ENCODE data around the gene PATZ1. TPM values are rescaled to one million over a fixed set of nuclear protein-coding genes. Genes with fewer than 3 reads are reported as not detected.

Gene PATZ1
- total and polyA plus RNA-seq, 2 experiments from 2014 or later = 23.2 to 56.8 TPM

DNA sequence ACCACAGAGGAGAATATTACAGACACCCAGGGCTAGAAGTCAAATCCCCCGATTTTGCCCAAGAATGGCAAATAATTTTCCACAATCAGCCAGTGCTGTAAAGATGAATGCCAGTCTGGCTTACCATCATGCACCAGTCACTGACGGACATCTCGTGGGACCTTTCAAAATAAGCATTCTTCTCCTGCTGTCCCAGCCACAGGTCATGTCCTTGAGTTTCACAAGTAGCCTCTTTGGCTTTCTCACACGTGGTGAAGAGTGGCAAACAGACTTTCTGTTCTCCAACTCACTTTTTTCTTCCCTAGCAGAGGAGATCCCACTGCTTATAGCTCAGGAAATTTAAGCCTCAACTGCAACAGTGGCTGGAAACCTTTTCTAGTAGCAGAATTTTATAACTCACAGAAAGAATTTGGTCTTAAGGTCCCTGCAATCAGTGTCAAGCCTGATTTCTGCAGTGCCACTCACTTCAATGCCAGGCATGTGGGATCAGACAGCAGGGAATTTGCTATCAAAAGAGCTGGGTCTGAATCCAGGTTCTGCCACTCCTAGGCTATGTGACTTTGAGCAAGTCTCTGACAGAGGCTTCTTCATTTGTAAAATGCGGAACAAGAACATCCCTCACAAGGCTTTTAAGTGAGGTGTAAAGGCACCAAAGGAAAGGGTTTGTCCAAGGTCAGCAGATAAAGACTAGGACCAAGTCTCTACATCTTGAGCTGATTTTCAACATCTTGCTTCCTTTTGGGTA, 57.5 kb downstream of the PATZ1 start:
- Mint-ChIP-seq H3K4me1 (peaks cover 25% of the 10 kb centered on the region), H3K36me3 (ENCODE audit: low read depth) (no peaks in the 10 kb centered on the region), H3K9me3 (no peaks in the 10 kb centered on the region), H3K4me3 (no peak overlapping the region), H3K27me3 (ENCODE audit: insufficient read depth, low read depth, poor library complexity) (peaks cover 21% of the 10 kb centered on the region), H3K27ac (no peak overlapping the region)
- no peak for TF ChIP-seq EZH2 (IDR thresholded peaks at IDR 0.05; ENCODE audit: low read depth, unreplicated experiment)
- TF ChIP-seq JUNB (IDR thresholded peaks at IDR 0.05; ENCODE audit: unreplicated experiment) = no peak
- TF ChIP-seq, protein P1, sequence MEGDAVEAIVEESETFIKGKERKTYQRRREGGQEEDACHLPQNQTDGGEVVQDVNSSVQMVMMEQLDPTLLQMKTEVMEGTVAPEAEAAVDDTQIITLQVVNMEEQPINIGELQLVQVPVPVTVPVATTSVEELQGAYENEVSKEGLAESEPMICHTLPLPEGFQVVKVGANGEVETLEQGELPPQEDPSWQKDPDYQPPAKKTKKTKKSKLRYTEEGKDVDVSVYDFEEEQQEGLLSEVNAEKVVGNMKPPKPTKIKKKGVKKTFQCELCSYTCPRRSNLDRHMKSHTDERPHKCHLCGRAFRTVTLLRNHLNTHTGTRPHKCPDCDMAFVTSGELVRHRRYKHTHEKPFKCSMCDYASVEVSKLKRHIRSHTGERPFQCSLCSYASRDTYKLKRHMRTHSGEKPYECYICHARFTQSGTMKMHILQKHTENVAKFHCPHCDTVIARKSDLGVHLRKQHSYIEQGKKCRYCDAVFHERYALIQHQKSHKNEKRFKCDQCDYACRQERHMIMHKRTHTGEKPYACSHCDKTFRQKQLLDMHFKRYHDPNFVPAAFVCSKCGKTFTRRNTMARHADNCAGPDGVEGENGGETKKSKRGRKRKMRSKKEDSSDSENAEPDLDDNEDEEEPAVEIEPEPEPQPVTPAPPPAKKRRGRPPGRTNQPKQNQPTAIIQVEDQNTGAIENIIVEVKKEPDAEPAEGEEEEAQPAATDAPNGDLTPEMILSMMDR (conservative IDR thresholded peaks at IDR 0.05; ENCODE audit: low read depth in 2 of 2) = no peak
- no peak for TF ChIP-seq STAT1 (IDR thresholded peaks at IDR 0.05; ENCODE audit: unreplicated experiment)
- TF ChIP-seq, protein P2, sequence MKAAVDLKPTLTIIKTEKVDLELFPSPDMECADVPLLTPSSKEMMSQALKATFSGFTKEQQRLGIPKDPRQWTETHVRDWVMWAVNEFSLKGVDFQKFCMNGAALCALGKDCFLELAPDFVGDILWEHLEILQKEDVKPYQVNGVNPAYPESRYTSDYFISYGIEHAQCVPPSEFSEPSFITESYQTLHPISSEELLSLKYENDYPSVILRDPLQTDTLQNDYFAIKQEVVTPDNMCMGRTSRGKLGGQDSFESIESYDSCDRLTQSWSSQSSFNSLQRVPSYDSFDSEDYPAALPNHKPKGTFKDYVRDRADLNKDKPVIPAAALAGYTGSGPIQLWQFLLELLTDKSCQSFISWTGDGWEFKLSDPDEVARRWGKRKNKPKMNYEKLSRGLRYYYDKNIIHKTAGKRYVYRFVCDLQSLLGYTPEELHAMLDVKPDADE (IDR thresholded peaks at IDR 0.05) = no peak
- no peak for TF ChIP-seq EZH2phosphoT487 (IDR thresholded peaks at IDR 0.05; ENCODE audit: unreplicated experiment)
- TF ChIP-seq ZNF462 (CRISPR knock-in tag; IDR thresholded peaks at IDR 0.05) = no peak
- no peak for TF ChIP-seq CREB1 (CRISPR knock-in tag; IDR thresholded peaks at IDR 0.05; ENCODE audit: low read depth)
- TF ChIP-seq, protein P3, sequence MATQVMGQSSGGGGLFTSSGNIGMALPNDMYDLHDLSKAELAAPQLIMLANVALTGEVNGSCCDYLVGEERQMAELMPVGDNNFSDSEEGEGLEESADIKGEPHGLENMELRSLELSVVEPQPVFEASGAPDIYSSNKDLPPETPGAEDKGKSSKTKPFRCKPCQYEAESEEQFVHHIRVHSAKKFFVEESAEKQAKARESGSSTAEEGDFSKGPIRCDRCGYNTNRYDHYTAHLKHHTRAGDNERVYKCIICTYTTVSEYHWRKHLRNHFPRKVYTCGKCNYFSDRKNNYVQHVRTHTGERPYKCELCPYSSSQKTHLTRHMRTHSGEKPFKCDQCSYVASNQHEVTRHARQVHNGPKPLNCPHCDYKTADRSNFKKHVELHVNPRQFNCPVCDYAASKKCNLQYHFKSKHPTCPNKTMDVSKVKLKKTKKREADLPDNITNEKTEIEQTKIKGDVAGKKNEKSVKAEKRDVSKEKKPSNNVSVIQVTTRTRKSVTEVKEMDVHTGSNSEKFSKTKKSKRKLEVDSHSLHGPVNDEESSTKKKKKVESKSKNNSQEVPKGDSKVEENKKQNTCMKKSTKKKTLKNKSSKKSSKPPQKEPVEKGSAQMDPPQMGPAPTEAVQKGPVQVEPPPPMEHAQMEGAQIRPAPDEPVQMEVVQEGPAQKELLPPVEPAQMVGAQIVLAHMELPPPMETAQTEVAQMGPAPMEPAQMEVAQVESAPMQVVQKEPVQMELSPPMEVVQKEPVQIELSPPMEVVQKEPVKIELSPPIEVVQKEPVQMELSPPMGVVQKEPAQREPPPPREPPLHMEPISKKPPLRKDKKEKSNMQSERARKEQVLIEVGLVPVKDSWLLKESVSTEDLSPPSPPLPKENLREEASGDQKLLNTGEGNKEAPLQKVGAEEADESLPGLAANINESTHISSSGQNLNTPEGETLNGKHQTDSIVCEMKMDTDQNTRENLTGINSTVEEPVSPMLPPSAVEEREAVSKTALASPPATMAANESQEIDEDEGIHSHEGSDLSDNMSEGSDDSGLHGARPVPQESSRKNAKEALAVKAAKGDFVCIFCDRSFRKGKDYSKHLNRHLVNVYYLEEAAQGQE (IDR thresholded peaks at IDR 0.05; ENCODE audit: unreplicated experiment) = no peak
- TF ChIP-seq ZNF331 (CRISPR knock-in tag; IDR thresholded peaks at IDR 0.05; ENCODE audit: low read depth) = no peak
- TF ChIP-seq NANOG (IDR thresholded peaks at IDR 0.05; ENCODE audit: borderline replicate concordance) = no peak
- no peak for TF ChIP-seq POLR2AphosphoS5 (IDR thresholded peaks at IDR 0.05; ENCODE audit: low read depth)
- no peaks in the 10 kb centered on the region for H3K9me2 ChIP-seq (ENCODE audit: insufficient read depth)
- H2AFZ ChIP-seq = no peak overlapping the region
- 0 out of 2 replicates have a peak, but pooled peaks cover 8% of the 10 kb centered on the region for H3K4me1 ChIP-seq (ENCODE audit: insufficient read depth)
- peaks cover 26% of the 10 kb centered on the region for H3K27me3 ChIP-seq (ENCODE audit: insufficient read depth)
- H3K36me3 ChIP-seq (ENCODE audit: insufficient read depth) = no peaks in the 10 kb centered on the region
- ATAC-seq = no peak
- H4K20me1 ChIP-seq (replicated peaks; ENCODE audit: insufficient read depth) = no peaks in the 10 kb centered on the region
- H3K4me3 ChIP-seq = no peak overlapping the region
- peaks cover 8% of the 10 kb centered on the region; the same call in 1 of the 2 replicates for H3F3A ChIP-seq (replicated peaks; ENCODE audit: low read depth)
- DNase-seq (ENCODE audit: low spot score) = no peak
- no peaks in the 10 kb centered on the region for H3K79me2 ChIP-seq (replicated peaks; ENCODE audit: insufficient read depth)
- H3K27ac ChIP-seq (ENCODE audit: low read depth) = no peak overlapping the region
- no peak overlapping the region for H3K4me2 ChIP-seq

All from GM23338 (cell line).